IPS-NIHi7 (cell line): Measurements from ENCODE around the gene CDK11A.
"Not testable (repeated sequence)": the region's sequence is repeated elsewhere in the genome, so short reads cannot be mapped to it uniquely, and the experiment has no call there.

Experiments
- DNase-seq: peaks from one replicate; pipeline ENCODE4 v3.0.0; 2012; ENCODE audit warnings: mixed read lengths; ENCODE audit errors: extremely low spot score

CDK11A gene

DNA sequence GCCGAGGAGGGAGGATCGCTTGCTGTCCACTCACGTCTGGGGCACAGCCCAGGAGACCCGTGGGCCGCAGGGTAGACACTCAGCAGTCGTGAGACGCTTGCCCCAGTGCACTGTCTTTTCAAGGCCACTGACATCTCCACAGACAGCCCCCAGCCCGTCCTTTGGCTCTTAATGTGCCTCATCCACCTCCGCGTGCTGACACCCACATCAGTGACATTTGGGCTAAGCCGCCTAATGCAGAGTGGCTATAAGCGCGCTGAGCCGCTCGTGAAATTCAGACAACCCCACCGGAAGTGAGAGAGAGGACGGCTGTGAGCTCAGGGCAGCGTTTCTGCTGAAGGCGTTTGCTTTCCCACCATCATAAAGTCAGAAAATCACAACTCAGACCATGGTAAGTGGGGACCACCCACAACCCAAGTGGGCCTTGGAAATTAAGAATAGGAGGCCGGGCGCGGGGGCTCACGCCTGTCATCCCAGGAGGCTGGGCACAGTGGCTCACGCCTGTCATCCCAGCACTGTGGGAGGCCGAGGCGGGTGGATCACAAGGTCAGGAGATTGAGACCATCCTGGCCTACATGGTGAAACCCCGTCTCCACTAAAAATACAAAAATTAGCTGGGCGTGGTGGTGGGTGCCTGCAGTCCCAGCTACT lies 40.0 kb downstream of the CDK11A start:
- peak; percentile 6 for DNase-seq

DNA sequence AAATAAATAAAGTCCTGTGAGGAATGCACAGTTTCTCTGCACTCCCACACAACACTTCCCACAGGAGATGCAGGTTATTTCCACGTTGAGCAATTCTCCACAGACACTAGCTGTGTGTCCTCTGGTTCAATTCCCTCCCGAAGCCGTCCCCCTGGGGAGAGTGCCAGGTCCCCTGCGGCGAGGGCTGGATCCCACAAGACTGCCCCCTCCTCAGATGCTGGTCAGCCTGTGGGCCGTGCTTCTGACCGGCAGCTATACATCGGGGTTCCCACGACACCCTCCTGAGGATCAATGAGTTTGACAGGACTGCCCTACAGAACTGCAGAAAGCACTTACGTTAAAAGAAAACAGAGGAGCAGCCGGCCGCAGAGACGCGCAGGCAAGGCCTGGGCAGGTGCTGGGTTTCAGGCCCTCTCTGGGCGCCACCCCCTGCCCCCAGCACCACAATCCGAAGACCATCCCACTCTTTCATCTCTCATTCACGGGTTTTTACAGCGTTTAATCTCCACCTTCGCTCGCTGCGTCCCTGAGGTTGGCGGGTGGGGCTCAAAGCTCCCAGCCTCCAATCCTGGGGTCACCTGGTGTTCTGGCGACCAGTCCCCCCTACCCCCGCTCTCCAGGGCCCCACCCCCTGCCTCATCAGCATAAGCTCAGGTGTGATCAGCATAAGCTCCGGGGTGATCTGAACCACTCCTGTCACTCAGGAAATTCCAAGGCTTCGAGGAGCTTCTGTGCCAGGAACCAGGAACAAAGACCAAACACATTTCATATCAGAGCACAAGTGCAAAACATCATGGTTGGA lies 40.9 kb downstream of the CDK11A start:
- peak; percentile 48 for DNase-seq

DNA sequence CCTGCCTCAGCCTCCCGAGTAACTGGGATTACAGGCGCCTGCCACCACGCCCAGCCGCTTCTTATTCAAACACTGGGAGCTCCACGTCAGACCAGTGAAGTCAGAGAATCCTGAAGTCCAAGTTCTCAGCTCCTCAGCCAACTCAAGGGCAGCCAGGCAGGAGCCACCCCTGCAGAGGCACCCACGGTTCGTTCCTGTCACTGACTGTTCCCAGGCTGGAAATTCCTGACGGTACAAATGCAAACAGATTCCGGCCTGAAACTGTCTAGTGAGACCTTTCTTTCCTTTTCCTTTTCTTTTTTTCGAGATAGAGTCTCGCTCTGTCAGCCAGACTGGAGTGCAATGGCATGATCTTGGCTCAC lies 43.3 kb downstream of the CDK11A start:
- no peak for DNase-seq

DNA sequence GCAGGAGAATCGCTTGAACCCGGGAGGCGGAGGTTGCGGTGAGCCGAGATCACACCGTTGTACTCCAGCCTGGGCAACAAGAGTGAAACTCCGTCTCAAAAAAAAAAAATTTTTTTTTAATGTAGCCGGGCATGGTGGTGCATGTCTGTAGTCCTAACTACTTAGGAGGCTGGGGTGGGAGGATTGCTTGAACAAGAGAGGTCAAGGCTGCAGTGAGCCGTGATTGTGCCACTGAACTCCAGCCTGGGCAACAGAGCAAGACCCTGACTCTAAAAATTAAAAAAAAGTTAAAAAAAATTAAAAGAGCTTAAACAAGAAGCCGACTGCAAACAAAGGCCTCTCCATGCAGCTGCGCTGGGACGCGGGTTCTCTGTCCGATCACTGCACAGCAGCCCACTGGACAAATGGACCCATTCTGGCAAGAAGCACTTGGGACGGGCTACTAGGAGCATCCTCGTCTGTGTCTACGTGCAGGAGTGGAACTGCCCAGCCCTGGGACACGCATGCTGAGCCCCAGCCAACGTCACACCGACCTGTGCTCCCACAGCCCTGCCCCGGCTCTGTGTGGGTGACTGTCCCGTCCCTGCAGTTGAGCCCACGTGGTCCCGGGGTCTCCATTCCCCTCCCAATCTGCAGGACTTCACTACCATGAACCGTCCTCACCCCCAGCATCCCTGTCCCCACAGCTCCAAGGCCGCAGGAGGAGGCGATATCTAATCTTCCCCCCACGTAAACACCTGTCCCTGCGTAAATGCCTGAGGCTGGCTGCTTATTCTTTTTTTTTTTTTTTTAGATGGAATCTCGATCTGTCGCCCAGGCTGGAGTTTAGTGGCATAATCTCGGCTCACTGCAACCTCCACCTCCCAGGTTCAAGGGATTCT lies 43.9 kb downstream of the CDK11A start:
- DNase-seq: no peak

DNA sequence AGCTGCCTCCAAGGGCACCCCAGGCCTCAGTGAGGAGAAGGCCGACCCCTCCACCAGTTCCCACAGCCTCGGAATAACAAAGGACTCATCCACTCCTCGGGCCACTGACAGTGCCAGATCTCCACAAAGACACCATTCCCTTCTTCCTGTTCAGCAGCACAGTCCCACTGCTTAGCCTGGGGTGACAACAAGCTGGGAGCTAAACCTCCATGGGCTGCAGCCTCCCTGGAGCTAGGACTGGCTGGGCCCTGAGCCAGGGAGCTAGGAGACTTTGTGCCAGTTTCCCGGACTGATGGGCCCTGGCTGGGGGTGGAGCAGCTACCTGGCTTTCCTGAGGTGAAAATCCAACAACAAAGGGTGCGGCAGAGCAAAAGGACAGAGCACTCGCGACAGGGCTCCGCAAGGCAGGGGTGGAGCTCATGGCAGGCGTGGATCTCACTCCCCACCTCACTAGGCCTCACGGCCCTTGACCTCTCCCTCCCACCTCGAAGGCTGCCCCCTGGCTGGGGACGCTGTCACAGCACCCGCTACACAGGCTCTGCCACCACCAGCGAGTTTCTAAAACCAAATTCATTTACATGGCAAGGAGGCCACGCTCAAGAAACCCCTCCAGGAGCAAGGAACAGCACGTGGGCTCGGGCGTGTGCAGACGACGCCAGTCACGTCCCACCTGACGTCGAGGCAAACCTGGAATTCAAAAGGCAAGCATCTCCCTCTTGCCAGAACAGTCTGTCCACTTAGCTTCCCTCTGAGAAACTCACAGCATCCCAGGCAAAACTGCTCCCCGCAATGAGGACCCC lies 45.4 kb downstream of the CDK11A start:
- peak; percentile 51 for DNase-seq

DNA sequence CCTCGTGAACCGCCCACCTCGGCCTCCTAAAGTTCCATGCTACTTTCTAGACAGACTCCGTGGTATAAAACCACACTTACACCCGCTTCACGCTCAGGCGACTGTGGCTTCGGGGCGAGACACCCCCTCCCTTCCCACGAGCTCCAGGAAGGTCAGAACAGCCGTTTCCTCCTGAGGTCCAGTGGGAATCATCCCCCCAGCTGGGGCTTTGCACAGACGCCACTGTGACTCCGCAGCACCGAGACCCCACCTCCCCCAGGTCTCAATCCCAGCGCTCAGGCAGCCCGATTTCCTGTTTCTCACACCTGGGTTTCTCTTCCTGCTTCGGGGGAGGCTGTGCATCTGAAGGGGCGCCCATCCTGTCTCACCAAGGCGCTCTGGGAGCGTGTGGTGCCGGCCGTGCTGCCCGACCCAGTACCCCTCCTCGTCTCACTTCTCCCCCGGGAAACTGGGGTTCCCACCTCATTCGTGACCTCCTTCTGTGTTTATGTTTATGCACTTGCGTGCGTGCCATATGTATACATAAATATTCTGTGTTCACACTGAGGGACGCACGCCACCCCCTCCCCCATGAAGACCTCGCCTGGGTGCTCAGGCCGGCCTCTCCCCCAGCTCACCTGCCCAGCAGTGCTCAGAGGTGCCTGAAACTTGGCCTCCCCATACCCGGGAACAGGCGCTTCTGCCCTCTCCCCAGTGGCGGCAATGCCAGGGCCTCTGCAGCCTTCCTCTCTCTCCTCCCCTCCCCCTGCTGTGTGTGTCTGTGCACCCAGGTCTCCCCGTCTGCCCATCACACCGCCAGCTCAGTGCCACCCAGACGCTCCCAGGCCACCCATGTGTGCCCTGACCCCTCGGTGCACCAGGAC lies 46.2 kb downstream of the CDK11A start:
- DNase-seq: peak; percentile 8

DNA sequence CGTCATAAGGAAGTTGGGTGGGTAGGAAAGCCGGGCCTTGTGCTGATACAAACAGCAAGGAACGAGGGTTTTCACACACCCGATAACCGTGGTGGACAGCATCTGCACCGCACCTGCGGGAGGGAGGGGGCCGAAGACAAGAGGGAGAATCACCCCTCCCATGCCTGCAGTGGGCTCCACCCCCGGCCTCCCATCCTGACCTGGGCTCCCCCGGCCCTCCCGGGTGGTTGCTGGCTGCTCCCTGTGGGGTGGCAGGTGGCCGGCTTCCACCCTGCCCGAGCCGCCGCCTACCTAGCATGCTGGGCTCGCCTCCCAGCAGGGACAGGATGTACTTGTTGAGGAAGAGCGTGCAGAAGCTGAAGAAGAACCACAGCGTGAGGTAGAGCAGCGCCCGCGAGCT lies 48.1 kb downstream of the CDK11A start:
- DNase-seq: not testable (repeated sequence)

DNA sequence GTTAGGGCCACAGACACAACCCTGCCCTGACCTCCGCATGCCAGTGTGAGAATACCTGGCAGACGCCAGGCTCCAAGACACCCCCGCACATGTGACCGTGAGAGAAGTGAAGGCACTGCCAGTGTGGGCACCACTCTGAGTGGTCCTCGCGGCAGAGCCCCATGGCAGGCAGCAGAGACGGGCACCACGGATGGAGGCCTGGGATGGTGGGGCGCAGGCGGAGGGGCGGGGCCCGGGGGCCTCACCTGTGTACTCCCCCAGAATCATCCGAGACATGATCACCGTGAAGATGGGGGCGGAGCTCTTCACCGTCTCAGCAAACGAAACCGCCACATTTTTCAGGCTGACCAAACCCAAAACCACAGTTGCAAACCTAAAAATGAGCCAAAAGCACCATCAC lies 48.9 kb downstream of the CDK11A start:
- not testable (repeated sequence) for DNase-seq

GRCh38 chr1:1674806-1675205 lies 49.4 kb downstream of the CDK11A start:
- DNase-seq: not testable (repeated sequence)

DNA sequence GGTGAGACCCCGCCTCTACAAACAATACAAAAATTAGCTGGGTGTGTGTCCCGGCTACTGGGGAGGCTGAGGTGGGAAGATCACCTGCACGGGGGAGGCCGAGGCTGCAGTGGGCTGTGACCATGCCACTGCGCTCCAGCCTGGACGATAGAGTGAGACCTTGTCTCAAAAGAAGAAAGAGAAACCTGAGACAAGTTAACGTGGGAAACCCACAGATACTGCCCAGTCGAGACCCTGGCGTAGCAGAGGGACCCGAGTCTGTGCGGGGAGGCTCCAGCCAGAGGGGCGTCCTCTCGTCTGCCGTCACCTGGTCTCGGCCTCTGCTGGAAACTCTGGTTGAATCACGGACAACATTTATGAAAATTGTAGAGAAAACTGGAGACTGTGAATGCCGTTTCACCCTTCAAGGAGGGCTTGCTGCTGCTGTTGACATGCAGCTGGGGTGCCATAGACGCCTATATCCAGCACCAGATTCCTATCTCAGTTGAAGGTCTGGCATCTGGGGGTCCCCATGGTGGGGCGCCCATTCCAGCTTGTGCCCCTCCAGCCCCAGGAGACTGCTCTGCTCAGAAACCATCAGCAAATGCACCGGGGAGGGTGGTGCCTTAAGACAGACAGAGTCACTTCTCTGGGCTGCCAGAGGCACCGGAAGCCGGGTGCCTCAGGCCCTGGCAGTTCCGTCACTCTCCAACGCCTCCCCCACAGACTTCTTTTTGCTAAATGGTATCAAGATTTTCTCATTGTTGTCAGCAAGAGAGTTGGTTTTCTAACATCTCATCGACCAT lies 51.8 kb downstream of the CDK11A start:
- DNase-seq: no peak

DNA sequence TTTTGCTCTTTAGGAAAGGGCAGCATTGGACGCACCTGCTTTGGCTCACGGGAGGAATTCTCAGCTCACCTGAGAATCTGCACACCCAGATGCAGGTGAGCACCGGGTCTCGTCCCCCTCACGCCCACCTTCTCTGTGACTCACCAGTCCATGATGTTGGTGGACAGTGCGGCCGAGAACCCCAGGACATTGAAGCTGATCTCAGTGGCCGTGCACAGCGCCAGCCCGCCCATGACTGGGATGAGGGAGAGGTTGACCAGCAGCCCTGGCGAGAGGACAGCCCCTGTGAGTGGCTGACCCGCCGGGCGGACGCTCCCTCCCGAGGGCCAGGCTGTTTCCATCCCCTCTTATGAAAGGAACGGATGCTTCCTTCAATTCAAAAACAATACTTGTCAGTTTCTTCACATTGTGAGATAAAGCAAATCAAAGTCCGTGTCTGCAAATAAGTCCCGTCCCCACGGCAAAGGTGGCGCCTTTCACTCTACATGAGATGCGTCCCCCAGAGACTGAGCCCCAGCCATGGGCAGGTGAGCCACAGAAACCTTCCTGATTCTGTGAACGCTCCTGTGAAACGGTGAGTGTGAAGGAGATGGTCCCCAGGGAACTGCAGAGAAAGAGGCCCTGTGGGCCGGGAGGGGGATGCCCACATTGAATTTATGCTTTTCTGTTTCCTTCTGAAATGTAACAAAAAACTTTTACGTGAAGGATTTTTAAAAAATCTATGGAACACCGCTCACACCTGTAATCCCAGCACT lies 52.6 kb downstream of the CDK11A start:
- DNase-seq: no peak

GRCh38 chr1:1670866-1671265 lies 53.3 kb downstream of the CDK11A start:
- no peak for DNase-seq

DNA sequence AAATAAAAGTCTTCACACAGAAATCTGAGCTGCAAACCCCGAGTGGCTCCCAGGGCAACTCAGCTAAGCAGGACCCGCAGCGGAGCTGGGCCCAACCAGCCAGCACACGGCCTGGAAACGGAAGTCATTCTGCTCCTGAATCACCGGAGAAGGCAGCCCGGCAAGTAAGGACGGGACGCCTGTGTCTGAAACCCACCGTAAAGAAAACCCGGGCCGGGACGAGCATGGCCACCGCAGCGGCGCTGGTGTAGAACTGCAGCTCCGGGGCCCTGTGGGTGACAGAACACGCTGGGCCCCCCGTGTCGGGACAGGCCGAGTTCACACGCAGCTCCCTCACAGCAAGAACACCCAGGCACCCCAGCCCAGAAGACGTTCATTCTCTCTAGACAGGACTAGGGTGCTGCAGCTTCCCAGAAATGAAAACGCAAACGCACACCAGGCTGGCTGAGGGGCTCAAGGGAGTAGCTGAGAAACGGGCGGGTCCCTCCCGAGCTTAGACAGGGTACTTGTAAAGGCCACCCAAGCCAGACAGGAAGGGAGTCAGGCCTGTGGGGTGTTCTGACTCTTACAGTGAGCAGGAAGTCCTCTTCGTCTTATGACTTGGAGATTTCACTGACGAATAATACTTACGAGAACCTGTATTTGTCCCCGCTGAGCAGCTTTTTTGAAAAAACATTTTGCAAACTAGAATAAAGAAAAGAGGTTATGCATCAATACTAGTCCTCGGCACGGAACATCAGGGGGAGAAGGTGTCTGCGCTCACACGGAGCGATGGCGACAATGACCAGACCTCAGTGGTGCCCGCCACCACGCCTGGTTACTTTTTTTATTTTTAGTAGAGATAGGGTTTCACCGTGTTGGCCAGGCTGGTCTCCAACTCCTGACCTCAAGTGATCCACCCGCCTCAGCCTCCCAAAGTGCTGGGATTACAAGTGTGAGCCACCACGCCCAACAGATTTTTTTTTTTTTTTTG lies 54.4 kb downstream of the CDK11A start:
- DNase-seq: no peak

DNA sequence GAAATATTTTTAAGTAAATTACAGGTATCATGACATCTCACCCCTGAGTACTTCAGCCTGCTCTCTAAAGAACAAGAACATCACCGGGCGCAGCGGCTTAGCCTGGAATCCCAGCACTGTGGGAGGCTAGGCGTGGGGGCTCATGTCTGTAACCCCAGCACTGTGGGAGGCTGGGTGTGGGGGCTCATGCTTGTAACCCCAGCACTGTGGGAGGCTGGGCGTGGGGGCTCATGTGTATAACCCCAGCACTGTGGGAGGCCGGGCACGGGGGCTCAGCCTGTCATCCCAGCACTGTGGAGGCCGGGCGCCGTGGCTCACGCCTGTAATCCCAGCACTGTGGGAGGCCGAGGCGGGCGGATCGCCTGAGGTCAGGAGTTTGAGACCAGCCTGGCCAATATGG lies 57.6 kb downstream of the CDK11A start:
- DNase-seq: no peak

- peak; percentile 62 for DNase-seq
Observed at GRCh38 chr1:1665815-1666251, 58.3 kb downstream of the CDK11A start.

DNA sequence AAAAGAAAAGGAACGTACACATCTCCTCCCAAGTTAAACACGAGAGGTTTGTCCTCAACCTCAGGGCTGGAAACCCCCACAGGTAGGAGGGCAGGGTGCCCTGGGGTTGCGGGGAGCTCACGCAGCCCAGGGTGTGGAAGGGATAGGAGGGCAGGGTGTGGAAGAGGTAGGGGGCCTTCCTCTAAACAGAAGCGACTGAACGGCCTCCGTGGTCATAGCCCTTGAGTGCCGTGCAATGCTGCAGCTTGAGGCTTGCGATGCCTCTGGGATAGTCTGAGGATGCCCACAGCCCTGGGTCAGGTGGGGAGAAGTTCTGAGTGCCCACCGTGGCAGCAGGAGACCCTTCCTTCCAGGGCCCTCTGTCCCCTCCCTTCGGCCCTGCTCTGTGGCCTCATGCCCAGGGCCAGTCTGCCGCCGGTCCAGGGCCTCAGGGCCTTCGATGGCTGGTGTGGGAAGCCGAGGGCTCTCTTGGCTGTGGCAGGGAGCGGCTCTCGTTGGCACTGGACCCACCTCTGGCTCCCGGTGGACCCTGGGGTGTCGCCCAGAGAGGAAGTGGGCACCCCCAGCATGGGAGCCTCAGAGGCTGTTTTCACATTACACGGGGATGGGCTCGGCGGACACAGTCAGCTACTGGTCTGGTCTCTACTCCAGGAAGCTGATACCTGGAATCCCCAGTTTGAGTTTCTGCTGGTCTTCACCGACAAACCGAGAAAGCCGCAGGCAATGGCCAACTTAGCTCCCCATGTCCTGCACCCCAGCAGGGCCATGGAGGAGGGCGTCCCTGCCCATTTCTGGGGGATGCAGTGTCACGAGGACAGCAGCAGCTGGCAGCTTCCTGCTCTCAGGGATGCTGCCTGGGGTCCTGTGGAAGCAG lies 59.0 kb downstream of the CDK11A start:
- DNase-seq: no peak

- DNase-seq: not testable (repeated sequence)
Observed at GRCh38 chr1:1664318-1664717, 59.8 kb downstream of the CDK11A start.
